GM20431 (cell line): Measurements from ENCODE around the gene TMEM272.
"Not testable (repeated sequence)": the region's sequence is repeated elsewhere in the genome, so short reads cannot be mapped to it uniquely, and the experiment has no call there.

ENCODE experiments used
- in situ Hi-C: fragments of 300-500 bp; cut with MseI, MboI; formaldehyde crosslinking; loops from one replicate; pipeline ENCODE4 v1.15.0; 2020; ENCODE audit warnings: low sequenced_read_pairs; ENCODE audit not compliant: unreplicated experiment

TMEM272 gene

DNA sequence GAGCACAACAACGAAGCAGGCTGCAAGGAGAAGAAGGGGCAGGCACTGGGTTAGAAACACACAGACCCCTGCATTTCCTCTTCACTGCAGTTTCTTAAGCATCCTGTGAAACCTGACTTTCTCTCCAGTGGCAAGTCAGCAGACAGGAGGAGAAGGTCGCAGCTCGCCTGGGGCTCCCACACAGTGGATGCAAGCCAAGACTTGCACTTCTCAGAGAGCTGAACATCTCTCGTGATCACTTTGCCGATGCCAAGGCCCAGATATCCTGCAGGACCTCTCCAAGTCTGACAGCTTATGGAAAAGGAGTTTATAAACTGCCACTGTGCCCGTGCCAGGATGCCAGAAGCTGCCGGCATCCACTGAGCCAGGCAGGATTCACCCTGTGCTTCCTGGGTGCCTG lies 18.4 kb downstream of the TMEM272 start:
- in situ Hi-C loops = no loop called here

DNA sequence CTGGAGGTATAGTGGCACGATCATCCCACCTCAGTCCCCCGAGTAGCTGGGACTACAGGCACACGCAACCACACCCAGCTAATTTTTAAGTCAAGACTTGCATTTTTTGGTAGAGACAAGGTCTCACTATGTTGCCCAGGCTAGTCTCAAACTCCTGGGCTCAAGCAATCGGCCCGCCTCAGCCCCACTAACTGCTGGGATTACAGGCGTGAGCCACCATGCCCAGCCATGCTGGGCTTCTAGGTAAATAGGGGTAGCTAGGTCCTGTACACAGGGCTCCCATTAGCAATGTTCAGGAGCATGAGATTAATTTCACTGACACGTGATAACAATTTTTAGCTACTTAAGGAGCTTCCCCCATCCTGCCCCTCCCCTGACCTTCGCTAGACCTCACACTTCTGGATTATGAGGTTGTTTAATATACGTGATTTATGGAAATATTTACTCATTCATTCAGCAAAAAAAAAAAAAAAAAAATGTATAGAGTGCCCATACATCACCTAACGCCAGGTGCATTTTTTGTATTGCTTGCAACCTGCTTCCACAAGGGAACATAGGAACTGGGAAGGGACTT lies 19.2 kb downstream of the TMEM272 start:
- in situ Hi-C loops = no loop called here

DNA sequence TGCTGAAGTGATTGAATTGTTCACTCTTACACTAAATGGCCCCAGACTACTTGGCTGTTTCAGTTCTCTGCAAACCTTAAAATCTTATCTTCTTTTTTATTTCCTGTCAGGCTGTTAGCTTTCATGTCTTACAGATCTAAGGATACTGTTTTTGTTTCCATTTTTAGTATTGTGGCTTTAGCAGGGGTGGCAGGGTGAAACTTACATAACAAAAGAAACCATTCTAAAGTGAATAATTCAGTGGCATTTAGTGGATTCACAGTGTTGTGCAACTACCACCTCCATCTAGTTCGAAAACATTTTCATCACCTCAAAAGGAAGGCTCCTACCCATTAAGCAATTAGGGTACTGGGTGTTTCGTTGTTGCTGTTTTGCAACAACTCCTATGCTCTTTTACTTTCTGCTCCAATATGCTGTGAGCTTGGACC lies 19.8 kb downstream of the TMEM272 start:
- in situ Hi-C loops = no loop called here

DNA sequence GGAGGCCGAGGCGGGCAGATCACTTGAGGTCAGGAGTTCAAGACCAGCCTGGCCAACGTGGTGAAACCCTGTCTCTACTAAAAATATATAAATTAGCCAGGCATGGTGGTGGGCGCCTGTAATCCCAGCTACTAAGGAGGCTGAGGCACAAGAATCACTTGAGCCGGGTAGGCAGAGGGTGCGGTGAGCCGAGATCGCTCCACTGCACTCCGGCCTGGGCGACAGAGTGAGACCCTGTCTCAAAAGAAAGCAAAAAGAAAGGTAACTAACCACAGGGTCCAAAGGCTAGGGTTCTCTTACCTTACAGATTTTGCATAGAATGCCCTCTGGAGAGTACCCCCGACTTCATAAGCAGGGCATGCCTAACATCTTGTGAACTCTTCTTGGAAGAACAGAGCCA lies 20.3 kb downstream of the TMEM272 start:
- in situ Hi-C loops = not testable (repeated sequence)

DNA sequence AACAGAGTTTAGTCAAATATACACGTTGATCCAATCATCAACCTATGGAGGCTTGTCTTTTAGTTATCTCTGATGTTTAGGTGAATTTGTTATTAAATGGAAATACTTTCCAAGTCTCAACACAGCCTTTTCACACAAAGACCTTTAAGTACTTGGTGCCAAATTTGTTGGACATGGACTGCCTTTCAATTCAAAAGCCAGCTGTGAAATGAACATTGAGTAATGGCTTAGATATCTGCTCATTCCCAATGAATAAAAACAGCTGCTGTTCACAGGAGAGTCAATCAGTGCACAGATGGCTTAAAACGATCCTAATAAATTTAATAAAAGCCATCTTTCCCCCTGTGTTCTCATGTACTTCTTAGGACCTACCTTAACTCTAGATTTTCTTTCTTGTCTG lies 21.1 kb downstream of the TMEM272 start:
- in situ Hi-C loops = no loop called here

DNA sequence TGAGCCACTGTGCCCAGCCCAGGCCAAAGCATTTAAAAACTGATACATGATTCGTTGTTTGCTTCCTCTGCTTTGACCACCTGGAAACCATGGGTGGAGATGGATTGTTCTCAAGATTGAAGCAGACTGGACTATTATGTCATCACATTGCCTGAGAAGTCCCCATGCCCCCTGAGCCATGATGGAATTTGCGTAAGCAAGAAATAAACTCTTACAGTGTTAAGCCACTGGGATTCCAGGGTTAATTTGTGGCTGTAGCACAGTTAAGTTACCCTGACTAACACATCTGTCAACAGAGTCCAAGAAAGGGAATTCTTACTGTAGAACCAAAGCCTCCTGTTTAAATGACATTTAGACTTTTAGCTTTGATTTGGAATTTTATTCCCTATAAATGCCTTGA lies 21.6 kb downstream of the TMEM272 start:
- in situ Hi-C loops = no loop called here

DNA sequence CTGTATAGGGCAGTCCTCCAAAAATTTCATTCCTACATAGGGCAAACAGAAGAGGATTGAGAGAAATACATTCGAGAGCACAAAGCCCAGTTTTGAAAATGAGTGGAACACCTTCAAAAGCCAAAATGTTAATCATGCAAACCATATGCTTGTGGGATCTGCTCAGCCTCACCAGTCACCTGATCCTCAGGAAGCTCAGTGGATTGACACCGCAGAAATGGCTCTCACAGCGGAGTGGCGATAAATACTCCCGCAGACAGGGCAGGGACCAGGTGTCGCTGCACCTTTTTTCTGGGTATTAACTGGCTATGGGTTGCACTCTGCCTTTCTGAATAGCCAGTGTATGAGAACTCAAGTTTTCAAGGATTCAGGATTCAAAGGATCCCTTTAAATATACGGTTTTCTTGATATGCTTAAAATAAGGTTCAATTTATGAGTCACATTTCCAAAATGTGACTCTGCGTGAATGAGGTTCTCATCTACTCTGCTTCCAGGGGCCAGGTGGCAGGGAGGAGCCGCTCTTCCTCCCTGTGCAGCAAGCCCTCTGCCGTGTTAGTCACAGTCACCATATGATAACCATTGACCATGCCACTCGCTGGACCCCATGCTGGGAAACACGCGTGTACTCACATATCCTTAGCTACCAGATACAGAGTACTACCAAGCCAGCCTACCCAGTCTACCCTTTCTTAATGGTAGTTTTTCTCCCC lies 22.7 kb downstream of the TMEM272 start:
- in situ Hi-C loops = no loop called here

DNA sequence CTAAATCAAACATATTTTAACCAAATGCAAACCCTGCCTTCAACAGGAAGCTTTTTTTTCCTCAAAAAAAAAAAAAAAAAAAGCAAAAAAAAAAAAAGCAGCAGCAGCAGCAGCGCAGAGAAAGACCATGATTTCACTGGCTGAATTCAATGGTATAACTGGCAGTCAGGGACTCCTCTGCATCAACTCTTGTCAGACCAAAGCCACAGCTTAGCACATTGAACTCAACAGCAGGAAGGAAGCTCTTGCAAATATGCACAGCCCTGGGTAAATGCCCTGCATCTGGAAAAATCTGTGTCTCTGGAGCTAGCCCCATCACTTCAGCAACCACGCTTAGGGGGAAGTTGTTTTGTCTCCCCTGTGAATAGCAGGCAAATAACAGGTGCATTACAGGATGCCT lies 23.4 kb downstream of the TMEM272 start:
- in situ Hi-C loops = no loop called here

DNA sequence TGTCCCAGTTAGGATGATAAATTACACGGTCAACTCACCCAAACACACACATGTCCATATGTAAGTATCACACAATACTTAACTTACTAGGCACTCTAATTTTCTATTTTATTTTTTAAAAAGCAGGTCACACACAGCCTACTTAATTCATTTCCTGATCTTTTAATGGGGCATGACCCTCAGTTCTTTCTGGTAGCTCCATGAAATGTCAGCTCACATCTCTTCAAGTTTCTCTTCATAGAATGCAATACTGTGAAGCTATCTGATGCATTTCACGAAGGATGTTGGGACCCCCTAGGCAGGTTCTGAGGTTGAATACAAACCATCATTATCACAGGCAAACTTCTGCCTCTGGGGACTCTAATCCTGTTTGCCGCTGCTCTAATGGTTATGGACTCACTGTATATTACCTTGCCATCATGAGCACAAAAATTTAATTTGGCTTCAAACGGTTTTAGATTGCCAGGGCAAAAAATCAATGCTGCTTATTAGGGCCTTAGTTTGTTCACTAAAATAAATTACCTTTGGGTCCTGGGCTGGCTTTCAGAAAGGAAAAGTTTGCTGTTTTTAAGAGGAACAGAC lies 24.9 kb downstream of the TMEM272 start:
- in situ Hi-C loops = no loop called here

DNA sequence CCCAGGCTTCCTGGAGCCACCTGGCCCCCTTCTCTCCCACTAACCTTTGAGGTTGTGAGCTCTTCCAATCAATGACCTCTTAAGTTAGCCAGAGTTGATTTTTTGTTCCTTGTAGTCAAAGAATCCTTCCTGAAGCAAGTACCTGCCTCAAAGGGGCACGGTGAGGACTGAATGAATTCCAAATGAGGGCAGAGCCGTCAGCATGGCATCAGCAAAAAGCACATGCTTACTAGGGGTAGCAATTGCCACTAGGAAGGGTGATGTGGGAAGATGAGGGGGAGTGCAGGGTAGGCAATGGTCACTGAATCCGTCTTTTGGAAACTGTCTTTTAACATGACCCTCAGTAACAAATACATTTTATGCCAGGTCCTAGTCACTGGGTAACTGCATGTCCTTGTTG lies 25.4 kb downstream of the TMEM272 start:
- in situ Hi-C loops = no loop called here

DNA sequence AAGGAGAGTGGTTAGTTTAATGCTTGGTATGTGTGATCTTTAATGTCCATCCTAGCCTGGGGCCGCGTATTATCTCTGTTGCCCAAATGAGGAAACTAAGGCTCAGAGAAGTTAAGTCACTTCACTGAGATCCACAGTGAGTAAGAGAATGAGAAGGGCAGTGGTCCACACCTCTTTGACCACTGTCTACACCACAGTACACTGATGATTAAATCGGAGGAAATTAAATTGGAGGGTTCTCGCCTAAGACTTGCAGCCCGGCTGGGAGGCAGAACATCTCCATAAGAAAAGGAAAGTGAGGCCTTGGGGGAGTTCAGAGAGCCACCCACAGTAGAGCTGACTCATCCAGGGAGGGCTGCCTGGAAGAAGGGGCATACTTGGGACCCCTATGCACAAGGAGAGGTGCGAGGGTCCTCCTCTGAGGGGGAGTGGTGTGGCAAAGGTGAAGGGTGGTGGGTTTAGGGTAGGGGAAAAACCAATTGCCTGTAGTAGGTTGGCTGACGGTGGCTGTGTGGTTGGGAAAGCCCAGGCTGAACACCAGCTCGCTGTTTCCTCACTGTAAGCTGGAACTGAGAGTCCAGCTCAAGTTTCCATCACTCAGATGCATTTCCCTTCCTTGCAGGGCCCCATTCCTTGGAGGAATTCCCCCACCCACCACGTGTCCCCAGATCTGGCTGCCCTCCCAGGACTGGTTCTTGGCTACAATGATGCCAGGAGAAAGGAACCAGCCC lies 26.0 kb downstream of the TMEM272 start:
- in situ Hi-C loops = no loop called here

DNA sequence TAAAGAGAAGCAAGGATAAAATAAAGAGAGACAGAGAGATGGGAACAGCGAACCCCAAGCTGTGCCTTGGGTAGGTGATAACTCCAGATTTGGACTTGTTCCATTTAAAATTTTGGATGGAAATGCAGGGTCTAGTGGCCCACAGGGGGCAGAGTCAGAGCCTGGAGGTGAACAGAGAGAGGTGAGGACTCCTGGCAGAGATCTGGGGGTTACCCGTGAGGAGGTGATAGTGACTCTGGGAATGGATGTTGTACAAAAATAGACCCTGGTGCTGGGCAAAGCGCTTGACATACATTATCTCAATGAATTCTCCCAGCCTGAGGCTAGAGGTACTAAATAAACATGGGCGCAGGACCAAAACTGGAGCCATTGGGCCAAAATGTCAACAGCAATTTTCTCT lies 26.7 kb downstream of the TMEM272 start:
- in situ Hi-C loops = no loop called here

DNA sequence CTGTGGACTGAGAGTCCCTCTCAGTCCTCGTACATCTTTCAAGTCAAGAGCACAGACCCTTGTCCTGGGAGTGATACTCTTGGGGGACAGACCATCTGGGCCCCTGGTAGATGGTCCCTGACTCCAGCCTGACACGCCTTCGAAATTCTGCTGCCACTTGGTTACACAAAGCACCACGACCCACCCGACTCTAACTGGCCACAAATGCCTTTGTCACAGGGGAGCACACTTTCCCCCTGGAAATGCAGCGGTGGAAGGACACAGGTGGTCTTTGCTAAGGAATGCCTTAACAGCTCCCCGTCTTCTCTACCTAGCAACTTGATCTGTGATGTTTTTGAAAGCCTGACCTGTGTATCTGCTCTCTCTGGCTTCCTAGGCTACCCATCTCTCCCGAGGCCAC lies 27.3 kb downstream of the TMEM272 start:
- in situ Hi-C loops = no loop called here

DNA sequence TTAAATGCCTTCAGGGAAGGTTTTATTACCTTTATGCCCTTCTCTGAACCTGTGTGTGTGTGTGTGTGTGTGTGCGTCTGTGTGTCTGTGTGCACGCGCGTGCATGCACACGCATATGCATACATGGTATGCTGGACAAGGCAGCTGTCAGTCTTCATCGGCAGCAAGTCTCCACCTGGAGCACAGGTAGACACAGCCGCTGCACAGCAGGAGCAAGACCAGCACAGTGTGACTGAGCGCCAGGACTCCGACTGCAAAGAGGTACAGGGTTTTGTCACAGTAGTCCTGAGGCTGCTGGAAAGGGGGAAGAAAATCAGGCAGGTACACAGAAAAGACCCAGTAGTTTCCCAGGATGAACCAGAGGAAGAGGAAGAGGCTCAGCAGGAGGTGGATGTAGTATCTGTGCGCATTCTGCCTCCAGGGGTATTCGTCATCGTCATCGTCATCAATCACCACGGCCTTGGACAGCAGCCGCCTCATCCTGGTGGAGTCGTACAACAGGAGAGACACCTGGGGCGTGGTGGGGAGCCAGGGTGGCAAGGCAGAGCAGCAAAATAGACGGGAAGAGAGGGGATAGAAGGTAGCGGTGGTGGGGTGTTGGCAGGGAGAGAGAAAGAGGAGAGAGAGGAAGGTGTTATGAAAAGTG lies 28.2 kb downstream of the TMEM272 start:
- in situ Hi-C loops = no loop called here

DNA sequence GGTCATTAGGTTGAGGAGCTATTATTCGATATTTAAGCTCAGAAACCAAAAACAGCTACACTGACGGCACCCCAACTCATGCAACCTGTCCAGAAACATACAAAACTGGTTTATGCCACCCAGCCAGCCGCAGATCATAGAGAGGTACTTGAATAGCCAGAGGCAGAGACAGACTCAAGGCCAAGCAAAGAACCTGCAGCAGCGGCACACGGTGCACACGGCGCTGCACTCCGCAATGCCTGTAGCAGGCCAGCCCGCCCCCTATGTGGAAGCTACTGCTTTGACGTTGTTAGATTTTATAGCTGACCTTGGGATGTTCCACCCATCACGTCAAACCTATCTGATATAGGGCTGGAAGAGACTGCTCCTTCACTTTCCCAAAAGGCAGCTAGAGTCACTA lies 29.1 kb downstream of the TMEM272 start:
- in situ Hi-C loops = no loop called here

DNA sequence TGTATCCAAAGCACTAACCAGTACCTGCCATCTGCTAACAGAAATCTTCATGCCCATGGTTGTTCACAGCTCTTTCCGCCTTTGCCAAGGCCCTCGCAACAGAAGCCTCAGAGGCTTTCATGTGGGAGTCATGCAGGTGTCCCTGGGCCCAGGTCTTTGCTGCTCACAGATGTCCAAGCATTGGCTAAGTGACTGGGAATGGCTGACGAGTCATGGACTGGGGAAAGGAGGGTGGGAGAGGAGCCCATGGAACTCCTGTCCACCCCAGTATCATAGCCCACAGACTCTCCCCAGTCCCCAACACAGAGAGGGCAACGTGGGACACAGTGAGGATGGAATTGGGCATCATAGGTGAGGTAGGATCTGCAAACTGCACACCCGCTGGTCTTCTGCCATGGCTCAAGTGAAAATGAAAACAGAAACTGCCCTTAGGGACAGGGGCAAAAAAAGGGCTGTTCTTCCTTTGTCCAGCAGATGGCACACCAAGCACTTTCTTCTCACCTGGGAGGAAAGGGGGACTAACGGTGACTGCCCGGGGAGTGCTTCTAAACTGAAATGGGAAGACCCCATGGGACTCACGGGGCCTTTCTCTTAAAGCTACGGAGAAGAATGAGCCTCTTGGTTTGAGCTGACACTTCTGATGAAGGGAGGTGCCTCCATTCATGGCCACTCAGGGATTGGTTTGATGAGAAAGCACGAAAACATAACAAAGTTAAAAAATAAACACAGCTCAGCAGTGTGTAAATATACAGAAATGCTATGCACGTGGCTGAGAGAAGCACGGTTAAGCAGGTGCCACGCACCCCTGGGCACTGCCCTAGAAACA lies 29.9 kb downstream of the TMEM272 start:
- in situ Hi-C loops = no loop called here

DNA sequence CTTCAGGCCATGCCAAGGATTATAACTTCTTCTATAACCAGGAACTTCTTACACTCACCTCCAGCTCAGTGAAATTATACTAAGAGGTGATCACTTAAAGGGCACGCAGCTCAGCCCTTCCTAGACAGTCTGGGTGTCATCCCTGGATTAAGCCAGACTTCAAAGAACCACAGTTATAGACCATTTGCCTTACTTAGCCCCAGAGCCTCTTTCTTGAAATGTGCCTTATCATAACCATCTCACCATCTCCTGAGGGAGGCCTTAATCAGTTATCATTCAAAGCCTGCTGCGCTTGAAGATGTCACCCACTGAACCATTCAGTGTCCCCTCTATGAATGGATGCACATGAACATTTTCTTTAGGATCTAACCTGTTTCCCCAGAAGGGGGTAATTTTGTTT lies 30.9 kb downstream of the TMEM272 start:
- in situ Hi-C loops = no loop called here

DNA sequence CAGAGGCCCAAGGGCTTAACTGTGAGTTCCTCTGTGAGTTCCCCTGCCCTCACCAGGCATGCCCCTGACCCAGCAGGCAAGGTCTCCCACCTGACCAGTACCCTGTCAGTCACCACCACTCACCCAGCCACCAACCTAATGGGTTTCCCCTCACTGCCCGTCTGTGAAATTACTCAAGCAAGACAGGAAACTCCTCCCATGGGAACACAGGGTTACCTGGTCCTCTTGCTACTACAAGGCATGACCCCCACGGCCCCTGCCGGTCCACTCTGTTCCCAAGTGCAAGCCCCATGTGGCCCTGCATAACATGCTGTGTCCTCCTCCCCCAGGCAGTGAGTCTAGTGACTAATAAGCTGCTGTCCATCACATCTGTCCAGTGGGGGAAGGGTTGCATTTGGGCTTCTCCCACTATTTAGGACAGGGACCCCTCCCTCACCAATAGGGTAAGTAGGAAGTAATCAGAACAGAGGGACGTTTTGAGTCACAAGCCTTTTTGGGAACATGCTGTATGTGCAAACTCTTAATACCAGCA lies 33.0 kb downstream of the TMEM272 start:
- in situ Hi-C loops = no loop called here

DNA sequence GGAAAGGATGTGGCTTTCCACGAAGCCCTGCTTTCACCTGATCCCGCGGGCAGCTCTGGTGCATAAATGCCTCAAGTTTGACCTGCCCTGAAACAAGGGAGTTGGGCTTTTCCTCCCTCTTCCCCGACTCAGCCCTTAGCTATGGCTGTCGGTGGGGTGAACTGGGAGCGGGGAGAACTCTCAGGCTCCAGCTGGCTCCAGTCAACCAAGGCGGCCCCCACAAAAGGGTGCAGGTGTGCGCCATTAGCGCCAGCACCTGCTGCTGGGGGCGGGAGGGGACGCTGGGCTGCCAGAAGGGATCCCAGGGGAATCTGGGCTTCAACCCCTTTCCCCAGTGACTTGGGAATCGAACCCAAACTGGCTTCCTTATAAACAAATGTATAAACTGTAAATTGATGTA lies 33.9 kb downstream of the TMEM272 start:
- in situ Hi-C loops = no loop called here

DNA sequence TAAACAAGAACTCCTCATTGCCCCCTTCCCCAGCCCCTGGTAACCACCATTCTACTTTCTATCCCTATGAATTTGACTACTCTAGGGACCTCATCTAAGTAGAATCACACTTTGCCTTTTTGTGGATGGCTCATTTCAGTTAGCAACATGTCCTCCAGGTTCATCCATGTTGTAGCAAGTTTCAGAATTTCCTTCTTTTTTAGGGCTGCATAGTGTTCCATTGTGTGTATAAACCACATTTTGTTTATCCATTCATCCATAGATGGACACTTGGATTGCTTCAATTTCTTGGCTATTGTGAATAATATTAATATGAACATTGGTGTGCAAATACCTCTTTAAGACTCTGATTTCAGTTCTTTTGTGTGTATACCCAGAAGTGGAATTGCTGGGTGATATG lies 36.2 kb downstream of the TMEM272 start:
- in situ Hi-C loops = no loop called here
